DMS153 (cell line): Measurements from ENCODE around the gene RABEP1.
"Not testable (repeated sequence)": the region's sequence is repeated elsewhere in the genome, so short reads cannot be mapped to it uniquely, and the experiment has no call there.

Source experiments
- DNase-seq: peaks from one replicate; lab custom pipeline; 2025; lab: John Stamatoyannopoulos, UW

The RABEP1 gene, protein sequence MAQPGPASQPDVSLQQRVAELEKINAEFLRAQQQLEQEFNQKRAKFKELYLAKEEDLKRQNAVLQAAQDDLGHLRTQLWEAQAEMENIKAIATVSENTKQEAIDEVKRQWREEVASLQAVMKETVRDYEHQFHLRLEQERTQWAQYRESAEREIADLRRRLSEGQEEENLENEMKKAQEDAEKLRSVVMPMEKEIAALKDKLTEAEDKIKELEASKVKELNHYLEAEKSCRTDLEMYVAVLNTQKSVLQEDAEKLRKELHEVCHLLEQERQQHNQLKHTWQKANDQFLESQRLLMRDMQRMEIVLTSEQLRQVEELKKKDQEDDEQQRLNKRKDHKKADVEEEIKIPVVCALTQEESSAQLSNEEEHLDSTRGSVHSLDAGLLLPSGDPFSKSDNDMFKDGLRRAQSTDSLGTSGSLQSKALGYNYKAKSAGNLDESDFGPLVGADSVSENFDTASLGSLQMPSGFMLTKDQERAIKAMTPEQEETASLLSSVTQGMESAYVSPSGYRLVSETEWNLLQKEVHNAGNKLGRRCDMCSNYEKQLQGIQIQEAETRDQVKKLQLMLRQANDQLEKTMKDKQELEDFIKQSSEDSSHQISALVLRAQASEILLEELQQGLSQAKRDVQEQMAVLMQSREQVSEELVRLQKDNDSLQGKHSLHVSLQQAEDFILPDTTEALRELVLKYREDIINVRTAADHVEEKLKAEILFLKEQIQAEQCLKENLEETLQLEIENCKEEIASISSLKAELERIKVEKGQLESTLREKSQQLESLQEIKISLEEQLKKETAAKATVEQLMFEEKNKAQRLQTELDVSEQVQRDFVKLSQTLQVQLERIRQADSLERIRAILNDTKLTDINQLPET

DNA sequence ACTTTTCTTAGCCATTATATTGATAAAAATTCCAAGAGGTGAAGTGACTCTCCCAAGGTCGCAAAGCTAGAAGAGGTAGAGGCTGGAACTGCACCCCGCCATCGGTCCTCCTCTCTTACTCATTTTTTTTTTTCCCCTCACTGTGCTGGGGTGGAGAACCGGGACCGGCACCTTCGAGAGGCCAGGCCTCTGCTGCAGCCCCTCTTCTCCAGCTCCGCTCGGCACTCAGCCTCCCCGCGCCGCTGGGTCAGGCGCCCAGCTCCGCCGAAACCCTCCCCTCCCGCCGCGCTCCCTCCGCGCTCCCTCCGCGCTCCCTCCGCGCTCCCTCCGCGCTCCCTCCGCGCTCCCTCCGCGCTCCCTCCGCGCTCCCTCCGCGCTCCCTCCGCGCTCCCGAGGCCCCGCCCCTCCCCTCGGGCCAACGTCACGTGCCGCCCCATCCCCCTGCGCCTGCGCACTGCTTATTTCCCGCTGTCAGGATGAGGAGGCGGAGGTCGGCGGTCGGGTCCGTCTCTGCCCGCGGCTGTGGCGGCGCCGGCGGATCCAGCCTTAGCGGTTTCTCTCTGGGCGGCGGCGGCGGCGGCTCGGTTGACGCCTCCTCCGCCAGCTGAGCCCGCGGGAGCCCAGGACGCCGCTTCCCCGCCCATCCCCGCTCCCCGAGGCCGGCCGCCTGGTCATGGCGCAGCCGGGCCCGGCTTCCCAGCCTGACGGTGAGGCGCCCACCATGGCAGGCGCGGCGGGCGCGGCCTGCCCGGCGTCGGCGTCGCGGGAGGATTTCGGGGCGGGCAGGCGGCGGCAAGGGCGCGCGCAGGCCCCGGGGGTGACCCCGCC, at the start of gene RABEP1:
TSS of gene RABEP1 (plus strand) at position 471 of the 828 bp plus-strand sequence. CDS start at position 674, 203 bp downstream.
- DNase-seq = peak; percentile 37

DNA sequence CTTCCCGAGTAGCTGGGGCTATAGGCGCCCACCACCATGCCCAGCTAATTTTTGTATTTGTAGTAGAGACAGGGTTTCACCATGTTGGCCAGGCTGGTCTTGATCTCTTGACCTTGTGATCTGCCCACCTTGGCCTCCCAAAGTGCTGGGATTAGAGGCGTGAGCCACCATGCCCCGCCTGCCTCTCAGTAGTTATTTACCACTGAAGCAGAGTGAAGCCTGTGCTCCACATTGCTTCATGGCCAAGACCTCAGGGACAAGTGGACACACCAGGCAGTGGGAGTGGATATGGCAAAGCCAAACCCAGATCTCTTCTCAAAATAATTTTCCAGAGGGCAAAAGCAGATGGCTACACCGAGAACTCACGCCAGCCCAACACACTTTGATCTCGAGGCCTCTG, 48.6 kb upstream of the RABEP1 start:
- not testable (repeated sequence) for DNase-seq

DNA sequence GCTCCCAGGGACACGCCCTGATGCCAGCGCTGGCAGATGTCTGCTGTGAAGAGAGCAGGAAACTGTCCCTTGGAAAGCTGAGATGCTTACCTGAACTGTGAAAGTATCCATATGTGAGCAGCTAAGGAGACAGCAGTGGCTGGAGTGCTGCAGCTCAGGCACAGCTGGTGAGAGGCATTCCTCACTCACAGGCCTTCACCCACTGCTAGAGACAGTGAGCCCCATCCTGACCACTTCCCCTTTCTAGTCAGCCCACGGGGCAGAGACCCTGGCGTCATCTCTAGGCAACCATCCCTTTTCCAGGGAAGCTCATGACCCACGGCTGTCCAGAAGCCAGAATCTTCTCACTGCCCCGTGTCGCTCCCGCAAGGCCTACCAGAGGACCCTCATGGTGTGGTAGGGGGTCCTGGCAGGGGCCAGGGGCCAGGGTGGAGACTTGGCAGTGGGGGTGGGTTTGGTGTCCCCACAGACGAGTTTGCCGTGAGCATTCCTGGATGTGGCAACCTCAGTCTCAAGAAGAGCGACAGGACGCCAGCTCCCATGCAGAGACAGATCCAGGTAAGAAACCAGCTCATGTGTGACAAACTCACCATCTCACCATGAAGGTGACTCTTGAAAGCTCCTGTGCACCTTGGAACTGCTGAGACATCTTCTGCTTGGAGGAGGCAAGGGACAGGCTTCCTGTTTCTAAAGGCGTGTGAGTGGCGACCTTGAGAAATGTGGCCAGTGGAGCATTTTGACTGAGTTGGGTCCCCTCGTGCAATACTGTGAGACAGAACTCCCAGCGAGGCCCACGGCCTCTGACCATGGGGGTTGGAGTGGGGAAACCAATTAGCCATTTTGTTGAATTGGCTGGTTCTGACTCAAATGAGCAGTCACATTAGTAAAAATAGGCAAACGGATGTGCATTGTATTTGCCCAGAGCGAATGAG, 47.2 kb upstream of the RABEP1 start, which contains the start of gene SCIMP:
TSS of gene SCIMP (minus strand) at position 216 of the 932 bp plus-strand sequence. CDS start at position 111, 105 bp downstream.
- no peak for DNase-seq

DNA sequence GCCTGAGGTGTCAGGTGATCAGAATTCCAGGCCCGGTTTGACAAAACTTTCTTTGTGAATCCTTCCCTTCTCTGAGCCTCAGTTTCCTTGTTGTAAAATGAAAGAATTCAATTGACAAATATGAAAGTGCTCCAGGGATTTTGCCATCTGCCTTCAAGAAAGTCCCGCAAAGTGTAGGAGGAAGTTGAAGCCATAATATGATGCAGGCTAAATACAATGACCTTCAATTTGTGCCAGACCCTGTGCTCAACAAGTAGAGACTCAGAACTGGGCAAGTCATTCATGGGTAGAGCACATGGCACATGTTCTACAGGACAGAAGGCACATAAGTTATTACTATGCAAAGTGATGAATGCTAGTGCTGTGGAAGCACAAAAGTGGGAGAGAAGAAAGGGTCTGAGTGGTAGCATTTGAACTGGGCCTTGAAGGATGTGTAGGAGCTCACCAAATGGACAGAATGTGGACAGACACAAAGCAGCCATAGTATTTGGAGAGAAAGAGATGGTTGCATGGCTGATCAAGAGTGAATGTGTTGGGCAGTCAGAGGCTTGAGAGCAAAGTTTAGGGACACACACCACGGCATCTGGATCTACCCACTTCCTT, 45.0 kb upstream of the RABEP1 start:
- DNase-seq = no peak

DNA sequence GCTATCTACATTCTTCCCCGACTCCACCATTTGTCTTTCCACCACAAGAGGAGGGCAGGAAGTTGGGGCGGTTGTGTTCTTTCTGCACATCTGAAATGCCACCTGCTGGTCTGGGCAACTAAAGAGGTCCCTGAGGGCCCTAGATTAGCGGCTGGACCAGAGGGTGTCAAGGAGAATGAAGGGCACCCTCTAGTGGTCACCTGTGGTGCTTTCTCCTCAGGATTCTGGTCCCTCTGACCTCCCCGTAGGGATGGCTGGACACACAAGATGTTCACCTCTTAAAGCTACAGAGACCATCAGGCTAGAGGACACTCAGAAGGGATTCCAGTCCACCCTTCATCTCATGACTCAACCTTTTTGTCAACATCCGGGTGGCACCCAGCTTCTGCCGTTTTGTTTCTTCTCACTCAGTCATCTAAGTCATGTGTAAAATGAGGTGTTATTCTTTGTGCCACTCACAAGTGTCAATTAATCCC, 44.5 kb upstream of the RABEP1 start:
- DNase-seq = no peak

DNA sequence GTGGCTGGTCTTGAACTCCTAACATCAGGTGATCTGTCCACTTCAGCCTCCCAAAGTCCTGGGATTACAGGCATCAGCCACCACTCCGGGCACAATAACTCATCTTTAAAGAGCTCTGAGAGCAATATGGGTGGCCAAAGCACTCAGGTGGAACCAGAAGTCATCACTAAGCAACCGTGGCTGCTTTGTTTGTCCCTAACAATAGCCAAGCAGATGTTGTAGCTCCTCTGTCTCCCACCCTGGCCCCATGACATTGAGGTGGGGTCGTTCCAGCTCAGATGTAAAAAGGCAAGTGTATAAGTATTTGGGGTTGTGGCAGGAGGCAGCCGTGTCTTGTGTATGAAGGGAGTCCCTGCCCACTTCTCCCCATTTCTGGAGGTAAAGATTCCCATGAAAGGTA, 43.8 kb upstream of the RABEP1 start:
- DNase-seq = no peak

DNA sequence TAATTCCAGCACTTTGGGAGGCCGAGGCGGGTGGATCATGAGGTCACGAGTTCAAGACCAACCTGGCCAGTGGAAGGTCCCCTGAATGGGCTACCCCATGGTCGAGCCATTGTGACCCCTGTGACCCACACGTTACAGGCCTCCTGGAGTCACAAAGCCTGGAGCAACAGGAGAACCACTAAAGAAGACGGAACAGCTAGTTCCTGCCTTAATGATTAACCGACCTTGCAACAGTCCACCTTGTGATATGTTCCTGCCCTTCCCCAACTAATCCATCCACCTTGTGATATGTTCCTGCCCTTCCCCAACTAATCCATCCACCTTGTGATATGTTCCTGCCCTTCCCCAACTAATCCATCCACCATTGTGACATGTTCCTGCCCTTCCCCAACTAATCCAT, 42.3 kb upstream of the RABEP1 start:
- DNase-seq = not testable (repeated sequence)

DNA sequence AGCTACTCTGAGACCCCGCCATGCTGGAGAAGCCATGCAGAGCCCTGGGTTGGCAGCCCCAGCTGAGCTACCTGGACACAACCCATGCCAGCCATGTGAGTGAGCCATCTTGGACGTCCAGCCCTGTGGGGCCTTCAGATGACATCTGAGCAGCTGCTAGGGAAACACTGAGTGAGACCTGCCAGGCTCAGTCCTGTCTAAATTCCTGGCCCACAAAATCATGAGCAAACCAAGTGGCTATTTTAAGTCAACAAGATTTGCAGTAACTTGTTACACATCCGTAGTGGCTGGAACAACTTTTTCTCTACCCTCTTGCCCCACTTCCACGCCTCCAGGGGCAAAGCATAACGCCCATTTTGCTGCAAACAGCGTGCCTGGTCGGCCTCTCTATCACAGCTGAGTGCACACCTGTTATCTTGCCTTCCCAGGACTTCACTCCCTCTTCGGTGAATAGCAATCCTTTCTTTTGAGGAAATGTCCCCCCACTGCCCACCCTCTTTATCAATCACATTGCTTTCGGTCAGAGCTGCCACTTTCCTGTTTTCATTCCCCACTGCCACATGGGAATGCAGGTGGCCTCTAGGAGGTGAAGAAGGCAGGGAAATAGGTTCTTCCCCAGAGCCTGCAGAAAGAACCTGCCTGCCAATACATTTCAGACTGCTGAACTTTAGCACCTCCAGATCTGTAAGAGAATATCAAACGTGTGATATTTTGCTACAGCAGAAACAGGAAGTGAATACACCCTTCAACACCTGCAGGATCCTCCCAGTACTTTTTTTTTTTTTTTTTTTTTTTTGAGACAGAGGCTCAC, 40.0 kb upstream of the RABEP1 start:
- DNase-seq = no peak

DNA sequence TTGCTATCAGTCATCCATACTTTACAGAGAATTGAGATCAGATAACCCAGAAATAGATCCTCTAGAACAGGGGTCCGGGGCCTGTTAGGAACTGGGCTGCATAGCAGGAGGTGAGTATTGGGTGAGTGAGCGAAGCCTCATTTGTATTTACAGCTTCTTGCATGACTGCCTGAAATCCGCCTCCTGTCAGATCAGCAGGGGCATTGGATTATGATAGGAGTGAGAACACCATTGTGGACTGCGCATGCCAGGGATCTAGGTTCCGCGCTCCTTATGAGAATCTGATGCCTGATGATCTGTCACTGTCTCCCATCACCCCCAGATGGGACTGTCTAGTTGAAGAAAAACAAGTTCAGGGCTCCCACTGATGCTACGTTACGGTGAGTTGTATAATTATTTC, 34.5 kb upstream of the RABEP1 start:
- DNase-seq = no peak

DNA sequence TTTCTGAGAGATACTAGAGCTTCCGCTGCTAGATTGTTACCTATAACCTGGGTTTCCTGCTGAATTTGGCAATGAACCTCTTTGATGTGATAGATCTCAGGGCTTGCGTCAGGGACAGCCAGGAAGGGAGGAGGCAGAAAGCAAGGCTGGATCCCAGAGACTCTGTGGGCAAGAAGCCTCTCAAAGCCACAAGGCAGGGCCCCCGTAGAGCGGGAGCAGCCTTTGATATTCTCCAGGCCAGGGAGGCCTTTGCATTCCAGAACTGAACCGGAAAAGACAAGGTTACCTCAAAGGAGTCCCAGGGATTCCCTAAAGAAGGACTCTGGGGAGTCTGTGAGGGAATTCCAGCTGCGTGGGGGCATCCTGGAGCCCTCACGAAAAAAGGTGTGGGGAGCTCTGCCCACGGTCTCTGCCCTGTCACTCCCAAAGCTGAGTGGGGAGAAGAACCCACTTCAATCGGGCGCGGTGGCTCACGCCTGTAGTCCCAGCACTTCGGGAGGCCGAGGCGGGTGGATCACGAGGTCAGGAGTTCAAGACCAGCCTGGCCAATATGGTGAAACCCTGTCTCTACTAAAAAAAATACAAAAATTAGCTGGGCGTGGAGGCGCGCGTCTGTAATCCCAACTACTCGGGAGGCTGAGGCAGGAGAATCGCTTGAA, 33.1 kb upstream of the RABEP1 start:
- no peak for DNase-seq

DNA sequence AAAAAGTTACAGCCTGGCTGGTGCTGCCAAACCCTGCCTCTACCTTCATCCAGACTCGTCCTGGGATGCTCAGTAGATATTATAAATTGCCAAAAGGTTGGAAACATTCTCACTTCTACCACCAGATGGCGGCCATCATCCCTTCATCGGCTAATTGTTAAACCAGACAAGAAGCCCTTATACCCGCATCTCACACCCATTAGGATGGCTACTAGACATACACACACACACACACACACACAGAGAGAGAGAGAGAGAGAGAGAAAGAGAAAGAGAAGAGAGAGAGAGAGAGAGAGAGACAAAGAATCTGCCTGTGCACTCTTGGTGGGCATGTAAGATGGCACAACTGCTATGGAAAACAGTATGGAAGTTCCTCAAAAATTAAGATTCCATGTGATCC, 32.5 kb upstream of the RABEP1 start:
- no peak for DNase-seq

DNA sequence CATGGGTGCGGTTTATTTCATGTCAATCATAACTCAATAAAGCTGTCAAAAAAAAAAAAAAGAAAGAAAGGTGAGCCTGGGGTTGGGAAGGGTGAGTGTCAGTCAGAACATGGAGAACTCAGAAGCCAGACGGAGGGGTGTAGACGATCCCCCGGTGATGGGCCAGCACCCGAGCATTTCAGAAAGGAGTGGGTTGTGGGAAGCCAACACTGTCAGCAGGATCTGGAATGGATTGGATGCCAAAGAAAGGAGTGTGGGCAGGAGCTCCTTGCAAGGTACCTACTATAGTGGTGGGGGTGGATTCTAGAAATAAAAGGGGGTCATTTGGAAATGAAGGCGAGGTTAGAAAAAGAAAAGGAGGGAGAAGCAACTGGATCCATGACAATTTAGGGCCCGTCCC, 27.7 kb upstream of the RABEP1 start:
- no peak for DNase-seq

DNA sequence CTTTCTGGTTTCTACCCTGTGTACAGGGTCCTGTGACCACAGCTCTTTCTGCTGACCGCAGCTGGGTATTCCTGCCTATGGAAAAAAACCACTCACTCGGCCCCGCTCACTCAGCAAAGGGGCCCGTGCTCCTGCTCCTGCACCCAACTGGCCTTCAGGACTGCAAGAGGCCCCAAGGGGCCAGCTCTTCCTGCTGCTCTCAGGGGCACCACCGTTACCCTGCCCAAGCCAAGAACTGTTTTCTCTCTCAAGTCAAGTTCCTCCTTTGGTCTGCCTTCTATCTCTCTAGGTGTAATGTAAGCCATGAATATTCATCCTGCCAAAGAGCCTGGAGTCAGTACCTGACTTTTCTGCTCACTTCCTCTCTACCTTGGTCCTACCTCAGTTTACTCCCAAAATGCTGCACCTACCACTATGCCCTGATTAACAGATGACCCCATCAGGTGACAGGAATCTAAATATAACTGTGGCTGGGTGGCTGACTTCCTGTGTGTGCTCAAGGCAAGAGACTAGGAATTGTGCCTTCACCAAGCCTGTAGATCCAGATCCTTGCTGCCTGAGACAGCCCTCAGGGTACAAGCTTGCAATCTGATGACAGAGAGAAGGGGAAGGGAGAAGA, 27.1 kb upstream of the RABEP1 start:
- no peak for DNase-seq

DNA sequence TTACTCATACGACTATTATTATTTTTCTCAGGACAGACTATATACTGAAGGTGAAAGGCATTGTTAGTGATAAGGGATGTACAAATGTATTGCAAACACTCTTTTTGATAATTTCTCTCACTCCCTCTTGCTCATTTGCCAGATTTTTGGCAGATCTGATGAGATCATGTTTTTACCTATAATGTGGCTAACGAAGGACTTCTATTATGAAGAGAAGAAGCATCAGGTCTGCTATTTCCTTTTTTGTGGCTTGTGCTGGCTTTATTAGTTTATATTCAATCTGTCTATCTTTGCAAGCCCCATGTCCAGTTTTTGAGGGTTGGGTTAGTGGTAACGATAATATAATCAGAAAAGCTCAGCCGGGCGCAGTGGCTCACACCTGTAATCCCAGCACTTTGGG, 25.0 kb upstream of the RABEP1 start:
- no peak for DNase-seq

DNA sequence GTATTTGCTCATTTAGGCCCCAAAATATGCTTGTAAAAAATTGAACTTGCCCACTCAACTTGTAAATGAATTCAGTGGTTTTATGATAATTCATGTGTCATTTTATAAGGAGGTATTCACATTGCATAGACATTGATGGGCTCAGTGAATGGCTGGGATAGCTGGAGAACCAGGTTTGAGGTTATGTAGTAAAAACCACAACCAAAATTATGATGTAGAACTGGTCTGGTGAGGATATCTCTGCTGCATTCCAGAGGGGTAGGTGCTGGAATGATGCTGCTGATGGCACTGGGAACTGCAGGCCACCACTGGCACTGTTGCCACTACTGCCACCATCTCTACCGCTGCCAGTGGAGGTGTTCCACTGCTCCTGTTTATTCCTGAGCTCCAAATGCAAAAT, 21.5 kb upstream of the RABEP1 start:
- DNase-seq = no peak

DNA sequence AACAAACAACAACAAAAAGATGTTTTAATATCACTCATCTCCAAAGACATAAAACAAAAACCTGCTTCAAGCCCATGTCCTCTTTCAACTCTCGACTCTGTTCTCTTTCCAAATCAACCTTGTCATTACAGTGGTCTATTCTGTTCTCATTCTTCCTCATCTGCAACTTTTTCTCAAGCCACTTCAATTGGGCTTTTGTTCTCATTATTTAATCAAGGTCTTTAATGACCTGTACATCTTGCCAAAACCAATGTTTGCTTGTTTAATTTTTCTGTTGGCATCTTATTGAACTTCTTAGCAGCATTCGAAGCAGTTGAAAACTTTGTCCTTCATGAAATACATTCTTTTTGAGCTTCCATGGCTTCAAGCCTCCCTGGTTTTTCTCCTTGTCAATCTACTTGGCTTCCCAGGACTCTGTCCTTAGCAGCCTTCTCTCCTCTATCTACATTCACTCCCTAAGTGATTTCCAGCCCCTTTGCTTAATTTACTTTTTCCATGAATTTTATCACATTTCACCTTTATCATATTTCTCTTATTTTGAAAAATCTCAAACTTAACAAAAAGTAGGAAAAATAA, 19.6 kb upstream of the RABEP1 start:
- no peak for DNase-seq

DNA sequence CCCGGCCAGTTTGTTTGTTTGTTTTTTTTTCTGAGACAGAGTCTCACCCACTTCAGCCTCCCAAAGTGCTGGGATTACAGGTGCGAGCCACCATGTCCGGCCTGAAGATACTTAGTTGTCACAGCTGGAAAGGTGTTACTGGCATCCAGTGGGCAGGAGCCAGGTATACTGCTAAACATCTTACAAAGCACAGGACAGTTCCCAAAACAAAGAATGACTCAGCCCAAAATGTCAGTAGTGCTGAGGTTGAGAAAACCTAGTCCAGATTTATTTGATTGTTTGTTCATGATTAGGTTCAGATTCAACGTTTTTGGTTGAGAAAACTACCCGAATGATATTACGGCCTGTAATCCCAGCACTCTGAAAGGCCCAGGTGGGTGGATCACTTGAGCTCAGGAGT, 18.6 kb upstream of the RABEP1 start:
- no peak for DNase-seq

DNA sequence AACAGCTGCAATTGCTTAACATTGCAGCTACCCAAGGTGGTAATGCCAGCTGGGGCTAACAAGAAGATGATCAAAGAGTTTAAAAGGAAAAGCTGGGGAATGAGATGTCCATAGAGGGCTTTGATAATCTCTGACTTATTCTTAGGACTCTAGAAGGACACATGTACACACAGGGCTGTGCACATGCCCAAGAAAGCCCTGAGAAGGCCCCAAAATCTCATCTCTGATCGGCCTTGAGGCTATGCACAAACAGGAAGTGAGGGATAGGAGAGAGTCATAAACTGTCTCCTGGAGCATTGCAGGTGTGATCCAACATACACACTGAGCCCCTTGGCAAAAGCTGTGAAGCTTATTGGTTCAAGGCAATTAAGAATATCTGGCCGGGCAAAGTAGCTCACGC, 17.2 kb upstream of the RABEP1 start:
- DNase-seq = no peak
